Ascending aorta (tissue), 2 donors: ENCODE measurements around the gene ADGB. TPM values are rescaled to one million over a fixed set of nuclear protein-coding genes. Genes with fewer than 3 reads are reported as not detected.

ENCODE experiments used
- DNase-seq, 2 donors: peaks; one replicate each; pipeline ENCODE4 v3.0.0-alpha.2; 2019; ENCODE audit warnings: low spot score in 2 of 2
- H3K27ac ChIP-seq, 2 donors: fragments of 200-600 bp; sonication (generic); one replicate each; pipeline ENCODE4 v1.5.1; 2016 to 2017; ENCODE audit warnings: mild to moderate bottlenecking in 1 of 2
- H3K27me3 ChIP-seq: fragments of 200-600 bp; sonication (generic); one replicate; pipeline ENCODE4 v1.5.1; 2017
- H3K36me3 ChIP-seq, 2 donors: fragments of 200-600 bp; sonication (generic); one replicate each; pipeline ENCODE4 v1.5.1; 2016
- H3K4me1 ChIP-seq, 2 donors: fragments of 200-600 bp; sonication (generic); one replicate each; pipeline ENCODE4 v1.5.1; 2016 to 2017; ENCODE audit warnings: mild to moderate bottlenecking in 1 of 2
- H3K4me3 ChIP-seq, 2 donors: fragments of 200-600 bp; sonication (generic); one replicate each; pipeline ENCODE4 v1.5.1; 2016 to 2017; ENCODE audit warnings: mild to moderate bottlenecking in 1 of 2
- H3K9me3 ChIP-seq, 2 donors: fragments of 200-600 bp; sonication (generic); one replicate each; pipeline ENCODE4 v1.5.1; 2016
- intact Hi-C: fragments of 100-400 bp; cut with DNase I; formaldehyde crosslinking; loops from one replicate; pipeline ENCODE4 v1.15.1; 2023
- total RNA-seq: library from RNA; depleted of rRNA; stranded (reverse); fragments of >200 nt; gene quantifications from one replicate; pipeline ENCODE4 v1.1.0, GENCODE V29; 2016
- TF ChIP-seq, protein P1 (sequence below), 3 experiments: fragments of 200-600 bp in 2 of 3; fragments of 450-650 bp in 1 of 3; sonication (generic) in 2 of 3; IDR thresholded peaks; one replicate each; pipeline ENCODE4 v1.5.1; 2016 to 2019; ENCODE audit warnings: antibody characterized with exemption in 3 of 3, mild to moderate bottlenecking in 1 of 3, moderate library complexity in 1 of 3

The ADGB gene
- total RNA-seq, 1 donor from 2014 or later: not detected

DNA sequence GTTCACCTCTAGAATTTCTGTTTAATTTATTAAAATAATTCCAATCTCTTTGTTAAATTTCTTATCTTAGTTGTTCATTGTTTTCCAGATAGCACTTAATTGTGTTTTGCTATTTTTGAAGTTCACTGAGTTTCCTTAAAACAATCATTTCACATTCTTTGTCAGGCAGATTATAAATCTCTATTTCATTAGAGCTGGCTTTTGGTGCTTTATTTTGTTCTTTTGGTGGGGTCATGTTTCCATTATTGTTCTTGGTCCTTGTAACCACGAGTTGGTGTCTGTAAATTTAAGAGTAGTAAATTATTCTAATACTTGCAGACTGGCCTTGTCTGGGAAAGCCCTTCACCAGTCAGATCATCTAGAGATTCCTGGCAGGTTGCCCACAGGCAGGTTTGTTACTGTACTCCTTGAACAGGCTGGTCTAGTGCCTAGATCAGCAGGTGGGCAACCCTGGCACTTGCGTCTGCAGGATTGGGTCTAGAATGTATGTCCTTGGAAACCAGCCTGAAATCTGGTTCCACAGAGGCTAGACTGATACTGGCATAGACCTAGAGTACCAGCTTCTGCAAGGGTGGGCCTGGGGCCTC lies 110.4 kb downstream of the ADGB start:
- intact Hi-C loops: no loop called here
- TF ChIP-seq, protein P1, sequence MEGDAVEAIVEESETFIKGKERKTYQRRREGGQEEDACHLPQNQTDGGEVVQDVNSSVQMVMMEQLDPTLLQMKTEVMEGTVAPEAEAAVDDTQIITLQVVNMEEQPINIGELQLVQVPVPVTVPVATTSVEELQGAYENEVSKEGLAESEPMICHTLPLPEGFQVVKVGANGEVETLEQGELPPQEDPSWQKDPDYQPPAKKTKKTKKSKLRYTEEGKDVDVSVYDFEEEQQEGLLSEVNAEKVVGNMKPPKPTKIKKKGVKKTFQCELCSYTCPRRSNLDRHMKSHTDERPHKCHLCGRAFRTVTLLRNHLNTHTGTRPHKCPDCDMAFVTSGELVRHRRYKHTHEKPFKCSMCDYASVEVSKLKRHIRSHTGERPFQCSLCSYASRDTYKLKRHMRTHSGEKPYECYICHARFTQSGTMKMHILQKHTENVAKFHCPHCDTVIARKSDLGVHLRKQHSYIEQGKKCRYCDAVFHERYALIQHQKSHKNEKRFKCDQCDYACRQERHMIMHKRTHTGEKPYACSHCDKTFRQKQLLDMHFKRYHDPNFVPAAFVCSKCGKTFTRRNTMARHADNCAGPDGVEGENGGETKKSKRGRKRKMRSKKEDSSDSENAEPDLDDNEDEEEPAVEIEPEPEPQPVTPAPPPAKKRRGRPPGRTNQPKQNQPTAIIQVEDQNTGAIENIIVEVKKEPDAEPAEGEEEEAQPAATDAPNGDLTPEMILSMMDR (IDR thresholded peaks at IDR 0.05): no peak
- DNase-seq: no peak
- Histone ChIP-seq H3K27ac (no peak overlapping the region), H3K4me3 (no peak overlapping the region), H3K36me3 (no peaks in the 10 kb centered on the region), H3K27me3 (no peaks in the 10 kb centered on the region), H3K9me3 (no peaks in the 10 kb centered on the region), H3K4me1 (no peaks in the 10 kb centered on the region)

DNA sequence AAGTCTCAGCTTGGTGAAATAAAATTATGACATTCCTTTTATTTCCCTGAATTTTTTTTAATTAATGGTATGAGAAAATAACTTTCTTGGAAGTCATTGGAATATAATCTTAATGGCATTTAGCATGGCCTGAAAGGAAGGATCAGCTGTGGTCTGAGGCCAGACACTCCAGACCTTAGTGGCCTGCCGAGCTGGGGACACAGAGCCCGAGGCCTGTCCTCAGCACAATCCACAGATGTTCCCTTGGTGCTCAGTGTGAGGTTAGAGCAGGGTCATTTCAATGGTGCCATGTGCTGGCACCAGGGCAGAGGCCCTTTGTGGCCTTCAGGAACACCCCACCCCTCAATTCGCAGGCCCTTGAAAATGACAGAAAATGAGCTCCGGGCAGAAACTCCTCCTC lies 120.6 kb downstream of the ADGB start:
- H3K27me3 ChIP-seq: no peaks in the 10 kb centered on the region
- DNase-seq: no peak
- no peak overlapping the region for H3K4me3 ChIP-seq
- H3K27ac ChIP-seq: no peak overlapping the region
- intact Hi-C loops: no loop called here
- H3K36me3 ChIP-seq: no peaks in the 10 kb centered on the region
- H3K9me3 ChIP-seq: no peaks in the 10 kb centered on the region
- H3K4me1 ChIP-seq: no peaks in the 10 kb centered on the region
- TF ChIP-seq, protein P1 (IDR thresholded peaks at IDR 0.05): no peak

DNA sequence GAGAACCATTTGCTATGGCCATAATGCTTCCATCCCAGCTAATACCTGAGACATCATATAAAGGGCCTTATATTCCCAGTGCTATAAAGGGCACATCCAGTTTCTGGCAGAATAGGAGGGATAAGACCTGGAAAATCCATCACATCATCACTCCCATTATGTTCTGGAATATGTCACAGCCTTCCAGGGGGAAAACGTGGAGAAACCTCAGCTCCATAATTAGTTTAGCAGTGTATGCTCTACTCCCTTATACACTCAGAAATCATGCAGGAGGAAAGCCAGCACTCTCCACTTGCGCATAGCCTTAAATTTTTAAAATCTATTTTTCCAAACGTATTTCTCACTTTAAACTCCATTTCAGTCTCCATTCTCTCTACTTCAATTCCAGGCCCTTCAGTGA lies 140.9 kb downstream of the ADGB start:
- H3K4me1 ChIP-seq: no peaks in the 10 kb centered on the region
- intact Hi-C loops: no loop called here
- H3K27me3 ChIP-seq: no peaks in the 10 kb centered on the region
- no peak overlapping the region for H3K27ac ChIP-seq
- no peak for DNase-seq
- H3K36me3 ChIP-seq: no peaks in the 10 kb centered on the region
- no peak overlapping the region for H3K4me3 ChIP-seq
- TF ChIP-seq, protein P1 (IDR thresholded peaks at IDR 0.05): no peak
- no peaks in the 10 kb centered on the region for H3K9me3 ChIP-seq

DNA sequence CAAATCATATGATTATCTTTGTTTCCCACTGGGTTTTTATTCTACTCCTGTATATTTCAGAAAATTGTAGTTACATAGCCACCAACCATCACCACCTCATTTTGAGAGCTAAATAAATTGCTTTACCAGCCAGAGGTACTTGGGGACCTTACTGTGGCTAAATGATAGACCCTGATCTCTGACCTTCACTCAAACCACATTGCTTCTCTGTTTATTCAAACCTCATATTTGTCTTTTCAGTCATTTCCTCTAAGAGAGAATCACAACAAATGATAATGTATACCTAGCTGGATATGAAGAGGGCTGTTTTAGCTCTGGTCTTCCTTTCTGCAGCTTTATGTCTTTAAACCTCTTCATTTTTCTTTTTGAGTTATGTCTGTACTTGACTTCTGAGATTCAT lies 142.8 kb downstream of the ADGB start:
- Histone ChIP-seq H3K27ac (no peak overlapping the region), H3K9me3 (no peaks in the 10 kb centered on the region), H3K27me3 (no peaks in the 10 kb centered on the region), H3K4me3 (no peak overlapping the region), H3K4me1 (no peaks in the 10 kb centered on the region), H3K36me3 (no peaks in the 10 kb centered on the region)
- no peak for DNase-seq
- TF ChIP-seq, protein P1 (IDR thresholded peaks at IDR 0.05): no peak
- intact Hi-C loops: no loop called here

DNA sequence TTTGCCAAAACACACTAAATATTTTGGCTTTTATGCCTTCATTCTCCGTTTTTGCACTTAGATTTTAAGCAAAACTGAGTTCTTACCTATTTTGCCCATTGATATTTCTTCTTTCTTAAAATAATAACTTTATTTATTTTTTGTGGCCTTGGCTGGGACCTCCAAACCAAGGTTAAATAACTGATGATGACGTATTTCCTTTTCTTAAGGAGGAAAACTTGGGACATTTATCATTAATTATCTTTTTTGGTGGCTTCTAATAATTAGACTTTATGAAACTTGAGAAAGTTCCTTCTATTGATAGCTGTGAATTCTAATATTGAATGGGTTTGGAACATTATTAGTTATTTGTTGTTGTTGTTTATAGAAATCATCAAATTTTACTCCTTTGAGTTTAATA lies 154.5 kb downstream of the ADGB start:
- H3K4me3 ChIP-seq: no peak overlapping the region
- H3K27me3 ChIP-seq: no peaks in the 10 kb centered on the region
- H3K4me1 ChIP-seq: no peaks in the 10 kb centered on the region
- intact Hi-C loops: no loop called here
- TF ChIP-seq, protein P1 (IDR thresholded peaks at IDR 0.05): no peak
- H3K9me3 ChIP-seq: no peaks in the 10 kb centered on the region
- DNase-seq: no peak
- no peak overlapping the region for H3K27ac ChIP-seq
- no peaks in the 10 kb centered on the region for H3K36me3 ChIP-seq

DNA sequence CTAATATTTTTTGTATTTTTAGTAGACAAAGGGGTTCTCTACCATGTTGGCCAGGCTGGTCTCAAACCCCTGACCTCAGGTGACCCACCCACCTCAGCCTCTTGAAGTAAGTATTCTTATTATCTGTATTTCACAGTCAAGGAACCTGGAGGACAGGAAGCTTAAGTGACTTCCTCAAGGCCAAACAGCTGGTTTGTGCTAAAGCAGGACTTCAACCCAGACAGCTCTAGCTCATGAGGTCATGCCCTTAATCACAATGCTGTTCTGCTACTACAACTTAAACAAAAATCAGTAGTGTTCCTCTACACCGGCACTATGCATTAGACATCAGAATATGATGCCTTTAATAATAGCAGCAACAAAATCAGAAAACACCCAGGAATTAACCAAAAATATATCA lies 168.9 kb downstream of the ADGB start:
- intact Hi-C loops: no loop called here
- no peaks in the 10 kb centered on the region for H3K9me3 ChIP-seq
- no peak for DNase-seq
- no peaks in the 10 kb centered on the region for H3K27me3 ChIP-seq
- H3K36me3 ChIP-seq: no peaks in the 10 kb centered on the region
- TF ChIP-seq, protein P1 (IDR thresholded peaks at IDR 0.05): no peak
- H3K4me1 ChIP-seq: no peaks in the 10 kb centered on the region
- no peak overlapping the region for H3K27ac ChIP-seq
- H3K4me3 ChIP-seq: no peak overlapping the region
